GM19239 (cell line): ENCODE data around the gene DCAKD.
A peak's percentile ranks its signal among the peaks of the same experiment; 100 is the strongest.

ENCODE experiments used
- DNase-seq: peaks from one replicate; pipeline ENCODE4 v3.0.0; 2011; ENCODE audit warnings: low spot score; ENCODE audit not compliant: insufficient read length
- FAIRE-seq: peaks from 2 replicates; lab custom pipeline; 2011; peaks lifted over from hg19 to GRCh38; lab: Jason Lieb, UNC

The DCAKD gene

DNA sequence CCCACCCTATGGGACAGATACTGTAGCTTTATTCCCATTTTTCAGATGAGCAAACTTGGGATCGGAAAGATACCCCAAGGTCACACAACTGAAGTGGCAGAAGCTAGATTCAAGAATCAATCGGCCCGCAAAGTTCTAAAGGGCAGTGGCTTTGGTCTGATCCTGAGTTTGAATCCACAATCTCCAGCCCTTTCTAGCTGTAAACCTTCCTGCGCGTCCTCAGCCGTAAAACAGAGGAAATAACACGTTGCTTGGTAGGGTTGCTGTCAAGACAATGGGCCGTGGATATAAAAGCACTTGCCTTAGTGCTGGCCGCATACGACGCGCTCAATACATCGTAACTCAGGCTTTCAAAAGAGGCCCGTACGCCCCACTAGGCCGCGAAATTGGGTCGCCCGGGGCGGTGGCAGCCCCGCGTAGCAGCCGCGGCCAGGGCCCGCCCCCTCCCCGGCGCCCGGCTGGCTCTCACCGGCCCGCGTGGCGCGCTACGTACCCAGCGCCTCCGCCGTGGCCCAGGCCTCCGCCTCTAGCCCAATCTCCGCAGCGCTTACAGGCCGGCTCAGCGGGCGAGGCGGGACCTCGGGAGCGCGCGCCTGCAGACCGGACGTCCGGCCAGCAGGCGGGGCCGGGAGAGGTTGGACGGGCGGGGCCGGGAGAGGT lies at the start of gene DCAKD:
DCAKD (minus strand) TSS at position 573 of the 660 bp plus-strand sequence. CDS start 16,747 bp downstream, outside the sequence.
- DNase-seq (peak; percentile 91), FAIRE-seq (no peak)

- DNase-seq (peak; percentile 91), FAIRE-seq (peak; percentile 52)
Observed at GRCh38 chr17:45098869-45099616, 47.6 kb upstream of the DCAKD start.

GRCh38 chr17:45098081-45098868 lies 46.8 kb upstream of the DCAKD start:
- DNase-seq (no peak), FAIRE-seq (no peak)

GRCh38 chr17:45096926-45097325 lies 45.5 kb upstream of the DCAKD start:
- FAIRE-seq: no peak

DNA sequence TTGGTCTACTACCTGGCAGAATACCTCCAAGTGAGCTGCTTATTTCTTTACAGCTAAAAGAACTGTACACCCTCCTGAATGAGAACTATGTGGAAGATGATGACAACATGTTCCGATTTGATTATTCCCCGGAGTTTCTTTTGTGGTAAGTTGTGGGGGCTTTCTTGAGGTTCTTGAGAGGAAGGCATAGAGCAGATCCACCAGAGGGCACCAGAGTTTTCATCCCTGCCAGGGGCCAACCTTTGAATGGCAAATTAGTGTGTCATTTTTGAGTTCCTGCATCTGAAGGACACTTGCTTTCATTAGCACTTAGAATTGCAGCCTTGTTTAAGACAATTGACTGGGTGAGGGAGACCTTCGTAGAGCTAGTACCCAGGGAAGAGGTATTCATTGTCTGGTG lies 44.7 kb upstream of the DCAKD start:
- FAIRE-seq (no peak), DNase-seq (no peak)

More at GRCh38 chr17:45096926-45097325, 45.5 kb upstream of the DCAKD start:
- no peak for DNase-seq

- no peak for FAIRE-seq
- no peak for DNase-seq
Observed at GRCh38 chr17:45093444-45094110, 42.1 kb upstream of the DCAKD start.

GRCh38 chr17:45092911-45093430 lies 41.5 kb upstream of the DCAKD start:
- FAIRE-seq: no peak
- no peak for DNase-seq

DNA sequence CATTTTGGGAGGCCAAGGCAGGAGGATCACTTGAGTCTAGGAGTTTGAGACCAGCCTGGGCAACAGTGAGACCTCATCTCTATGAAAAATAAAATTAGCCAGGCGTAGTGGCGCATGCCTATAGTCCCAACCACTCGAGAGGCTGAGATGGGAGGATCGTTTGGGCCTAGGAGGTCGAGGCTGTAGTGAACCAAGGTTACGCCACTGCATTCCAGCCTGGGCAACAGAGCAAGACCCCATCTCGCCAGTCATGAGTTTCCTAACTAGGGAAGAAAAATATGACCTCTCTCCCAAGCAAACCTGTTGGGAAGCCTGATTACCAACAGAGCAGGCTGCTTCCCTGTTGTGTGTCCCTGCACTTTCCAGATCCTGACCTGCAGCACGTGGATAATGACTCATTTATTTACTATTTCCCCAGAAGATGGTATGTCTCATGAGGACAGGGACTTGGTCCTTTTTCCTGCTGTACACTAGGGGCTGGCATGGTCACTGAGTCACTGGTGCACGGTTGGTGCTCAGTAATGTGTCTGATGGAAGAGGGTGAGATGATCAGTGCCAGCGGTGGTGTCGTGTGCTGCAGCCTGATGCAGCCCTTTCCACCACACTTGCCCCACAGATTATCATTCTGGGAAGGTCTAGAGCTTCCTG lies 40.5 kb upstream of the DCAKD start:
- FAIRE-seq (no peak), DNase-seq (no peak)

DNA sequence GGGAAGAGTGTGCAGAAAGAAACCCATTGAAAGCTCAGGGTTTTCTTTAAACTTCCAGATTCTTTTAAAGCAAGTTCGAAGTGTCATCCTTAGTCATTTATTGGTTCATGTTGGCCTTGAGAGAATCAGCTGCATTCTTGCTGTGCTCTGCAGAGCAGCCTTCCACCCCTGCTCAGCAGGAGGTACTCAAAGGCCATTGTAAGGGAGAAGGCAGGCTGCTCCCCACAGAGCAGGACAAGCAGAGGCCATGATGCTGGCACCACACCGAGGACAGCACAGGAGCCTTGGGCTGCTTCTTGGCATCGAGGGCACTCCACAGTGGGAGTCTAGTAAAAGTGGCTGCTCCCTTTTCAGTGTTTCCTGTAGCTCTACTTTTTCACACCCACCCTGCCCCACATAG lies 39.3 kb upstream of the DCAKD start:
- DNase-seq (no peak), FAIRE-seq (no peak)

- no peak for DNase-seq
- no peak for FAIRE-seq
Observed at GRCh38 chr17:45088741-45089140, 37.3 kb upstream of the DCAKD start.

- no peak for FAIRE-seq
Observed at GRCh38 chr17:45087978-45088377, 36.5 kb upstream of the DCAKD start.

DNA sequence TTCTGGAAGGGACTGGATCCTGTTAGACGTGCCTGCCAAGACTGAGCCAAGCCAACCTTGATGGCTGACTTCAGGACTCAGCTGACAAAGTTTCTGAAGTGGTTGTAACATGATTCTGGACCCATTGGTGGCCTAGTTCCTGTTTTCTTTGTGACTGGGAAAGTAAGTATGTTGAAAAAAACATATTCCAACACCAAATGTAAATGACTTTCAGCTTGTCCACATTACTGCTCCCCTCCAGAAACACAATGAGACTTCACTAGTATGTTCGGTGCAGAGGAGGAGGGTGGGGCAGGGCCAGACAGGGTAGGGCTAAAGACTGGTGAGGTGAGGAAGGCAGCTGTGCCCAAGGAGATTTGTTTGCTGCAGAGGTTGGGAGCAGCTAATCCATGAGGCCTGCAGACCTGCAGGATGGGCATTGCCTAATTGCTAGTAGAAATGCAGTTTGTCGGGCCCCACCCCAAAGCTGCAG lies 36.1 kb upstream of the DCAKD start:
- FAIRE-seq: no peak
- DNase-seq: no peak

More at GRCh38 chr17:45087978-45088377, 36.5 kb upstream of the DCAKD start:
- no peak for DNase-seq

- DNase-seq (no peak), FAIRE-seq (no peak)
Observed at GRCh38 chr17:45086865-45087503, 35.6 kb upstream of the DCAKD start.

GRCh38 chr17:45086391-45086790 lies 35.0 kb upstream of the DCAKD start:
- no peak for FAIRE-seq
- no peak for DNase-seq

GRCh38 chr17:45081047-45081703 lies 29.7 kb upstream of the DCAKD start:
- FAIRE-seq (no peak), DNase-seq (no peak)

DNA sequence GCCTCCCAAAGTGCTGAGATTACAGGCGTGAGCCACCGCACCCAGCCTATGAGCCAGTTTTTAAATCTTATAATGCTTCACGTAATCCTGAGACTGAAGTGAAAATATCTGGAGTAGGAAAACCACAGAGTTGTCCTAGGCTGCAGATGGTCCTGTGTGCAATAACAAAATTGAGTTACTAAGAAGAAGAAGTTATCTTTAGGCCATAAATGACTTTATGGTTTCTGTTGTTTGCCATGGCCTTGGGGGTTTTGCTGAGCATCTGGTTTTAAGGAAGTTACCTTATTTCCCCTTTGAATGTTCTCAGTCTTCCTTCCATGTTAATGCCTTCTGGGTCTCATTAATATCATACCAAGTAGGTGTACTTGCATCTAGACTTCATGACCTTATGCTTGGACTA lies 26.2 kb upstream of the DCAKD start:
- DNase-seq (no peak), FAIRE-seq (peak; percentile 8)

DNA sequence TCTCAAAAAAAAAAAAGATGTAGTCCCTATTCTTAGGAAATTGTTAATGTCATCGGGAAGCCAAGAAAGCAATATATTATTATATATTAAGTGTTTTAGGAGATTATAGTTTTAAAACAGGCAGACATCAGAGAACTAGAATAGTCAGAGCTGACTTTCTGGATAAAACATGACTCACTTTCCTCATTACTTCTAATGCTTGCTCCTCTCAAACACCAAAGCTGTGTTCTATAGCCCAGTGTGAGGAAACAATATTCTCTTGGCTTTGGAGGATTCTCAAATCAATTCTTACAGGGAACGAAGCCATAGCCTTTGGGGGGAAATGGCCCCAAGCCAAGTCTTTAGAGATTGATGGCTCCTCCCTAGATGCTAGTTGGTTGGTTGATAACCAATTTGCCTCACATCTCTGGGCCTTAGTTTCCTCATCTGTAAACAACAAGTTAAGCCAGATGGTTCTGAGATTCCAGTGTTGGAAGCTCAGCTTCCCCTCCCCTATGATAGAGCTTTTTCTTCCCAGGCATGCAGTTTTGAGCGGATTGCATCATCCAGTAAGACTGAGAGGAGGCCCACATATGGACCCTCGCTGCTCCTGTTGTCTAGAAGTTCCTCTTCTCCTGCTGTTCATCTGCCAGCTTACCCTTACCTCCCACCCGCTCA lies 22.1 kb upstream of the DCAKD start:
- DNase-seq: no peak
- no peak for FAIRE-seq

DNA sequence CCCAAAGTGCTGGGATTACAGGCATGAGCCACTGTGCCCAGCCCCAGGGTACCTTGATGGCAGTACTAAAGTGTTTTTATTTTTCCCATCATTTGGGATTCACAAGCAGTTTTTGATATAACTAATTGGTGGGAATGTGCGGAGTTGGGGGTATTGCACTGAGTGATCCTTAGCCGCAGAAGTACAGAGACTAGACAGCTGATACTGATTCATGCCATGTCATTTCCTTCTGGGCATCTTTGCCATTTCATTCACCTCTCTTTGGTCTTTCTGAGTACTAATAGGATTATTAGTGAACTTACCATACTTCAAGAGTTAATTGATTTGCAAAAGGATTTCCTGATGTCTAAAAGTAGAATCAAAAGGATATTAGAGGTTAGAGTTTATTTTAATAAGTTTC lies 19.4 kb upstream of the DCAKD start:
- DNase-seq (no peak), FAIRE-seq (no peak)
